K562 (cell line): Measurements from ENCODE around the gene HIPK1. TPM values are rescaled to one million over a fixed set of nuclear protein-coding genes. Genes with fewer than 3 reads are reported as not detected.

Experiments used
- ATAC-seq: fragments of 200-7000 bp; cut with Tn5 transposase; 3 replicates; pipeline ENCODE4 v1.9.1; 2020; ENCODE audit warnings: moderate library complexity
- Bru-seq: library from RNA; stranded (reverse); fragments of 400-500 nt; gene quantifications from one replicate; lab custom pipeline; 2021; lab: Mats Ljungman, UMichigan
- BruChase-seq, 2 experiments: library from RNA; stranded (reverse); fragments of 400-500 nt; gene quantifications; one replicate each; lab custom pipeline; 2021; lab: Mats Ljungman, UMichigan
- BruUV-seq: library from RNA; stranded (reverse); fragments of 400-500 nt; replicated peaks from 2 replicates; lab custom pipeline; 2021; lab: Mats Ljungman, UMichigan
- CTCF ChIA-PET: fragments of 300-600 bp; formaldehyde crosslinking; extraction: SDS; loops from one replicate; lab custom pipeline; 2021; ENCODE audit warnings: low intra/inter-chr PET ratio; lab: Yijun Ruan, JAX
- POLR2A ChIA-PET: fragments of 300-600, 350-650 bp; sonication (Branson Sonifier 250); formaldehyde crosslinking; extraction: SDS; loops from one replicate; lab custom pipeline; 2021; ENCODE audit warnings: antibody characterized with exemption, inconsistent platforms; lab: Yijun Ruan, JAX
- DNase-seq, 4 experiments: peaks; one replicate each; pipeline versions ENCODE4 v3.0.0 to v3.0.0-alpha.2; 2011 to 2018; ENCODE audit warnings: low spot score in 3 of 4, mixed read lengths in 3 of 4; ENCODE audit errors: extremely low read depth in 1 of 4
- FAIRE-seq: peaks from 2 replicates; lab custom pipeline; 2011; peaks lifted over from hg19 to GRCh38; lab: Jason Lieb, UNC
- H2AFZ ChIP-seq: 2 replicates; pipeline ENCODE4 v1.6.0; 2011; ENCODE audit warnings: low read depth, low read length, control low read depth, inconsistent platforms
- H3K27ac ChIP-seq: fragments of 200-600 bp; 3 replicates; pipeline ENCODE4 v1.8.0; 2011; ENCODE audit warnings: low read depth, mild to moderate bottlenecking, control low read depth, inconsistent platforms, low read length, moderate library complexity, mixed read lengths; ENCODE audit errors: extremely low read depth
- H3K27me3 ChIP-seq, 2 experiments: fragments of 300-600 bp in 1 of 2; 2 replicates in 1 of 2; 3 replicates in 1 of 2; pipeline versions ENCODE4 v1.6.0 to v1.8.0; 2011; ENCODE audit warnings: inconsistent platforms in 2 of 2, low read length in 2 of 2, mild to moderate bottlenecking in 1 of 2, mixed read lengths in 1 of 2, moderate library complexity in 1 of 2; ENCODE audit not compliant: control insufficient read depth in 2 of 2, insufficient read depth in 2 of 2
- H3K36me3 ChIP-seq: fragments of 300-600 bp; 3 replicates; pipeline ENCODE4 v1.8.0; 2011; ENCODE audit warnings: mild to moderate bottlenecking, low read length, inconsistent platforms; ENCODE audit not compliant: control insufficient read depth, insufficient read depth
- H3K4me1 ChIP-seq, 2 experiments: fragments of 200-600 bp in 1 of 2; replicated peaks in 1 of 2; 2 replicates in 1 of 2; 3 replicates in 1 of 2; pipeline versions ENCODE4 v1.5.1 to v1.8.0; 2011; ENCODE audit warnings: inconsistent platforms in 2 of 2, low read length in 2 of 2, mild to moderate bottlenecking in 1 of 2, mixed read lengths in 1 of 2, moderate library complexity in 1 of 2; ENCODE audit not compliant: control insufficient read depth in 2 of 2, insufficient read depth in 2 of 2
- H3K4me2 ChIP-seq: 2 replicates; pipeline ENCODE4 v1.6.1; 2011; ENCODE audit warnings: low read length, control low read depth, inconsistent platforms, mixed read lengths; ENCODE audit not compliant: insufficient read depth
- H3K4me3 ChIP-seq: fragments of 200-600 bp; sonication (generic), shearing (Covaris generic); 2 replicates; pipeline ENCODE4 v1.5.1; 2016; ENCODE audit warnings: control low read depth, inconsistent platforms
- H3K79me2 ChIP-seq: fragments of 200-600 bp; 3 replicates; pipeline ENCODE4 v1.8.0; 2011; ENCODE audit warnings: low read length, inconsistent platforms; ENCODE audit not compliant: control insufficient read depth, insufficient read depth
- H3K9ac ChIP-seq, 2 experiments: 2 replicates each; pipeline versions ENCODE4 v1.6.0 to v1.6.1; 2011; ENCODE audit warnings: low read depth in 2 of 2, low read length in 2 of 2, control low read depth in 1 of 2, inconsistent platforms in 1 of 2, mild to moderate bottlenecking in 1 of 2, mixed read lengths in 1 of 2; ENCODE audit not compliant: insufficient read depth in 1 of 2
- H3K9me1 ChIP-seq: one replicate; pipeline ENCODE4 v1.6.0; 2011; ENCODE audit warnings: inconsistent platforms, mild to moderate bottlenecking, low read length, moderate library complexity; ENCODE audit not compliant: control insufficient read depth, insufficient read depth
- H3K9me3 ChIP-seq: replicated peaks from 2 replicates; pipeline ENCODE4 v1.5.1; 2011; ENCODE audit warnings: low read depth, low read length, inconsistent platforms; ENCODE audit not compliant: control insufficient read depth, insufficient read depth
- H4K20me1 ChIP-seq: replicated peaks from 2 replicates; pipeline ENCODE4 v1.6.1; 2011; ENCODE audit warnings: low read length, inconsistent platforms, mixed read lengths; ENCODE audit not compliant: control insufficient read depth, insufficient read depth
- DIDO1 ChIP-seq: fragments of 450-650 bp; IDR thresholded peaks from 2 replicates; pipeline ENCODE4 v1.6.1; 2016; ENCODE audit warnings: low read depth, missing biosample characterization, missing genetic modification characterization
- KDM1A ChIP-seq, 2 experiments: fragments of 450-650 bp; IDR thresholded peaks; 2 replicates each; pipeline ENCODE4 v1.6.1; 2016; ENCODE audit warnings: mild to moderate bottlenecking in 2 of 2
- MBD2 ChIP-seq: sonication (generic); IDR thresholded peaks from 2 replicates; pipeline ENCODE4 v1.6.1; 2016; ENCODE audit warnings: low read depth, borderline replicate concordance
- SMAD1 ChIP-seq: fragments of 150-350 bp; IDR thresholded peaks from 2 replicates; pipeline ENCODE4 v1.6.1; 2014; ENCODE audit warnings: low read length, low read depth; ENCODE audit not compliant: partially characterized antibody
- SRSF7 ChIP-seq: fragments of 200-400 bp; formaldehyde crosslinking; optimal IDR thresholded peaks from 2 replicates; pipeline ENCODE3; 2017; ENCODE audit warnings: mild to moderate bottlenecking, low read depth, low read length
- TFAP4 ChIP-seq: sonication (generic); formaldehyde crosslinking; IDR thresholded peaks from 2 replicates; pipeline ENCODE4 v1.8.0; 2022; ENCODE audit warnings: missing genetic modification reagents, mild to moderate bottlenecking, moderate library complexity, borderline replicate concordance
- ZNF263 ChIP-seq: sonication (generic); formaldehyde crosslinking; IDR thresholded peaks from 2 replicates; pipeline ENCODE4 v1.8.0; 2022; ENCODE audit warnings: mild to moderate bottlenecking, missing genetic modification reagents, borderline replicate concordance
- ZNF511 ChIP-seq: sonication (generic); formaldehyde crosslinking; IDR thresholded peaks from 2 replicates; pipeline ENCODE4 v1.8.0; 2022; ENCODE audit warnings: mild to moderate bottlenecking, missing genetic modification reagents
- ZNF764 ChIP-seq: fragments of 250-450 bp; sonication (Bioruptor Pico); IDR thresholded peaks from 2 replicates; pipeline ENCODE4 v1.4.0; 2020; ENCODE audit warnings: low read depth, mild to moderate bottlenecking, moderate library complexity
- WGBS: fragments of 100-300 bp; shearing (Covaris generic); methylation state at CpG from one replicate; pipeline ENCODE4 v1.1.6; 2016; ENCODE audit warnings: low coverage, mixed read lengths; ENCODE audit not compliant: insufficient coverage; ENCODE audit errors: missing lambda C conversion rate; 5-methylcytosine and 5-hydroxymethylcytosine counted together
- in situ Hi-C: fragments of 300-500 bp; cut with MboI; formaldehyde crosslinking; loops from 4 replicates; pipeline ENCODE4 v1.15.0; 2018; ENCODE audit warnings: inconsistent platforms, mixed read lengths
- intact Hi-C: fragments of 100-400 bp; cut with micrococcal nuclease; formaldehyde crosslinking; loops from 2 replicates; pipeline ENCODE4 v1.14.2; 2022
- long read RNA-seq, 3 experiments: library from polyadenylated mRNA in 2 of 3; library from RNA in 1 of 3; unstranded in 2 of 3; stranded (forward) in 1 of 3; transcript quantifications; one replicate each; pipeline ENCODE4 v2.0.0, GENCODE V29; 2019 to 2022
- polyA minus RNA-seq, 3 experiments: library from RNA; depleted of rRNA, polyadenylated mRNA; stranded (reverse); fragments of >200 nt; gene quantifications; 2 replicates each; pipeline ENCODE4 v1.2.3, GENCODE V29; 2011
- polyA plus RNA-seq, 8 experiments: library from polyadenylated mRNA; depleted of rRNA in 4 of 8; stranded (reverse) in 5 of 8; unstranded in 3 of 8; fragments of >200 nt; fragmentation: Nextera tagmentation in 2 of 8; fragmentation: Illumina TruSeq in 1 of 8; extraction: Ambion mirVana in 2 of 8; extraction: Trizol in 1 of 8; gene quantifications; 2 replicates each; pipeline versions ENCODE4 v1.2.1 to v1.2.3, GENCODE V29; 2011 to 2014; ENCODE audit warnings: inconsistent platforms in 1 of 8, missing spikeins in 1 of 8
- total RNA-seq, 7 experiments: library from RNA; depleted of rRNA in 6 of 7; stranded (reverse); fragments of >200 nt in 6 of 7; fragmentation: Illumina TruSeq in 2 of 7; extraction: Trizol in 2 of 7; gene quantifications; 2 replicates each; pipeline versions ENCODE4 v1.2.1 to v1.2.3, GENCODE V29; 2011 to 2021; ENCODE audit warnings: low replicate concordance in 1 of 7
- TF ChIP-seq, protein P1 (sequence below), 2 experiments: fragments of 250-450 bp in 1 of 2; fragments of 450-650 bp in 1 of 2; sonication (Bioruptor Pico) in 1 of 2; IDR thresholded peaks; 2 replicates each; pipeline versions ENCODE4 v1.6.1 to v1.8.0; 2016 to 2021; ENCODE audit warnings: mild to moderate bottlenecking in 2 of 2, moderate library complexity in 2 of 2, missing compliant biosample characterization in 1 of 2, missing genetic modification characterization in 1 of 2
- TF ChIP-seq, protein P2 (sequence below): sonication (generic); formaldehyde crosslinking; IDR thresholded peaks from 2 replicates; pipeline ENCODE4 v1.8.0; 2022; ENCODE audit warnings: mild to moderate bottlenecking, missing genetic modification reagents

HIPK1 gene
- total RNA-seq (2011; cell fraction: chromatin; rRNA removed; ENCODE audit: low replicate concordance), result 87.8 and 103 TPM in 2 replicates
- total RNA-seq (2011; cell fraction: nucleolus; rRNA removed), result 36.9 and 44.0 TPM in 2 replicates
- 51.7 and 52.1 TPM in 2 replicates for total RNA-seq (2011; cell fraction: nucleoplasm; rRNA removed)
- 20.2 and 28.3 TPM in 2 replicates for total RNA-seq (2014; rRNA removed)
- total RNA-seq (2014; rRNA removed; fragmentation: Illumina TruSeq; extraction: Trizol), result 29.6 and 33.1 TPM in 2 replicates
- 28.6 and 29.6 TPM in 2 replicates for total RNA-seq (2015; rRNA removed; fragmentation: Illumina TruSeq; extraction: Trizol)
- 57.5 and 57.9 TPM in 2 replicates for total RNA-seq (2021)
- 56.1 and 66.4 TPM in 2 replicates for polyA plus RNA-seq (2011; rRNA removed)
- 61.3 and 67.9 TPM in 2 replicates for polyA plus RNA-seq (2011; cell fraction: cytosol; rRNA removed)
- 83.1 and 90.0 TPM in 2 replicates for polyA plus RNA-seq (2011; cell fraction: nucleus; rRNA removed)
- 26.4 and 28.7 TPM in 2 replicates for polyA plus RNA-seq (2012)
- 34.5 and 35.9 TPM in 2 replicates for polyA plus RNA-seq (2014; fragmentation: Illumina TruSeq; extraction: Trizol)
- polyA plus RNA-seq (2014; fragmentation: Nextera tagmentation; extraction: Ambion mirVana), result 10 to 100 TPM in 1 of 2 experiments, 1 to 10 TPM in 1; 10.0 to 10.9 TPM
- polyA plus RNA-seq (2014; rRNA removed), result 21.3 and 21.9 TPM in 2 replicates
- 157 and 177 TPM in 2 replicates for polyA minus RNA-seq (2011; rRNA and poly(A)+ RNA removed)
- polyA minus RNA-seq (2011; cell fraction: cytosol; rRNA and poly(A)+ RNA removed), result 66.3 and 89.1 TPM in 2 replicates
- 27.6 and 55.2 TPM in 2 replicates for polyA minus RNA-seq (2011; cell fraction: nucleus; rRNA and poly(A)+ RNA removed)
- percentile 91 among the genes with signal in this experiment for Bru-seq, nascent RNA
- BruChase-seq, experiment 1, labeled RNA remaining after a 2-hour chase, result percentile 95 among the genes with signal in this experiment
- percentile 96 among the genes with signal in this experiment for BruChase-seq, experiment 2, labeled RNA remaining after a 6-hour chase
- long read RNA-seq, experiment 1, partial matches to known transcripts, result 182 of 183 reads
- long read RNA-seq, experiment 1, other reads (novel, unspliced or antisense), result 1 of 183 reads
- long read RNA-seq, experiment 2, partial matches to known transcripts, result 0 of 25 reads
- long read RNA-seq, experiment 2, other reads (novel, unspliced or antisense), result 25 of 25 reads
- long read RNA-seq, experiment 3, partial matches to known transcripts, result 3 of 6 reads
- long read RNA-seq, experiment 3, other reads (novel, unspliced or antisense), result 3 of 6 reads

- ATAC-seq, result peak; percentile 76
- H3K36me3 ChIP-seq, result peaks cover 15% of the 10 kb centered on the region; the same call in 1 of the 3 replicates
- DNase-seq, result peak; percentile 92 to 97 (median 93)
- H3K79me2 ChIP-seq, result peaks cover 57% of the 10 kb centered on the region
- H3K9me1 ChIP-seq, result no peaks in the 10 kb centered on the region
- H3K4me1 ChIP-seq, result peaks cover 15 to 34% of the 10 kb centered on the region in 2 experiments
- no peaks in the 10 kb centered on the region for H3K9me3 ChIP-seq
- CTCF ChIA-PET, result no interaction called here
- TSS peak; percentile 79 for BruUV-seq
- H3K27ac ChIP-seq, result peak within 1 kb of the TSS; percentile 96
- in situ Hi-C loops (no loop called here), intact Hi-C loops (loop anchor here (1.0 to 2.0 kb wide), 2 partner anchors 14 to 24 kb away; partner anchors contain the start of gene DCLRE1B)
- H3K9ac ChIP-seq, result peak within 1 kb of the TSS; percentile 90 to 97
- peak within 1 kb of the TSS; percentile 100 for H2AFZ ChIP-seq
- H3K27me3 ChIP-seq, result no peaks in the 10 kb centered on the region
- peaks cover 10% of the 10 kb centered on the region for H4K20me1 ChIP-seq
- POLR2A ChIA-PET, result interaction anchor here (0.6 to 5.2 kb wide), 17 partner anchors 11 to 1038 kb away, joined by 3 to 65 read pairs (median 7); partner anchors contain the start of genes AP4B1, DCLRE1B and PHTF1
- H3K4me3 ChIP-seq, result peak within 1 kb of the TSS; percentile 70
- H3K4me2 ChIP-seq, result peak within 1 kb of the TSS; percentile 98
- 2% methylated on average over 44 of the region's 61 CpGs for WGBS
- FAIRE-seq, result peak; percentile 75
- peak; percentile 85; the same call in 1 of the 2 replicates for TF ChIP-seq ZNF511 (CRISPR knock-in tag)
- TF ChIP-seq SRSF7, result no peak
- peak; percentile 80; the same call in 1 of the 2 replicates for TF ChIP-seq DIDO1 (tag)
- TF ChIP-seq, protein P1, sequence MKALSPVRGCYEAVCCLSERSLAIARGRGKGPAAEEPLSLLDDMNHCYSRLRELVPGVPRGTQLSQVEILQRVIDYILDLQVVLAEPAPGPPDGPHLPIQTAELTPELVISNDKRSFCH (CRISPR knock-in tag; IDR thresholded peaks at IDR 0.05), result no peak
- TF ChIP-seq, protein P1 (tag; IDR thresholded peaks at IDR 0.05), result peak; percentile 92; the same call in 1 of the 2 replicates
- peak in 1 of 2 experiments; percentile 7; a peak in 1 of 4 replicates for TF ChIP-seq KDM1A (IDR thresholded peaks at IDR 0.05)
- peak; percentile 87 for TF ChIP-seq TFAP4
- TF ChIP-seq MBD2, result peak; percentile 87; the same call in 1 of the 2 replicates
- no peak for TF ChIP-seq ZNF764
- TF ChIP-seq, protein P2, sequence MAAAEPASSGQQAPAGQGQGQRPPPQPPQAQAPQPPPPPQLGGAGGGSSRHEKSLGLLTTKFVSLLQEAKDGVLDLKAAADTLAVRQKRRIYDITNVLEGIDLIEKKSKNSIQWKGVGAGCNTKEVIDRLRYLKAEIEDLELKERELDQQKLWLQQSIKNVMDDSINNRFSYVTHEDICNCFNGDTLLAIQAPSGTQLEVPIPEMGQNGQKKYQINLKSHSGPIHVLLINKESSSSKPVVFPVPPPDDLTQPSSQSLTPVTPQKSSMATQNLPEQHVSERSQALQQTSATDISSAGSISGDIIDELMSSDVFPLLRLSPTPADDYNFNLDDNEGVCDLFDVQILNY (CRISPR knock-in tag), result no peak
- TF ChIP-seq ZNF263 (CRISPR knock-in tag), result peak; percentile 48; the same call in 1 of the 2 replicates
- peak; percentile 17 for TF ChIP-seq SMAD1
These were observed at the start of gene HIPK1 for GRCh38 chr1:113928941-113929749. Gene HIPK1, plus strand, starts transcription at chr1:113929324.
